IPS-11a (cell line): ENCODE measurements around the gene MIOS.

ENCODE experiments used
- H3K4me3 ChIP-seq: one replicate; pipeline ENCODE4 v1.5.1; 2013; ENCODE audit warnings: low read depth, low read length, control low read depth

Gene MIOS

DNA sequence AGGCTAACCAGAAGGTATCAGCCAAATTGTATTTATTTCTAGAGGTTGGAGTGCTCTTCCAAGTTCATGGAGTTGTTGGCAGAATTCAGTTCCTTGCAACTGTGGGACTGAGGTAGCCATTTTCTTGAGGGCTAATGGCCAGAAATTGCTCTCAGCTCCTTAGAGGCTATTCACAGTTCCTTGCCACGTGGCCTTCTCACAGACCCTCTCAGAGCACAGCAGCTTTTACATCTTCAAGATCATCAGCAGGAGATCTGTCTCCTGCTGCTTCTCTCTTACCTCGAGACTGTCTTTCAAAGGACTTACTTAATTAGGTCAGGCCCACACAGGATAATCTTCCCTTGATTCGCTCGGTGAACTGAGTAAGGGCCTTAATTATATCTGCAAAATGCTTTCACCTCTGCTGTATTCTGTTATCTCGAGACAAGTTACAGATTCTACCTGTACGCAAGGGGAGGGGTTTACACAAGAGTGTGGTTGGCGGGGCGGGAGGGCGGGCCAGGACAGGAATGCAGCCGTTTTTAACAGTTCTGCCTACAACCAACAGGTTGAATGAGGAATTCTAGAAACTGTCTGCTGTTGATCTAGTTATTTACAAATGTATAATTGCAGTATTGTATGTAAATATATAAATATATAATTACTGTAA is 15.0 kb downstream of the MIOS start:
- H3K4me3 ChIP-seq = no peak overlapping the region

DNA sequence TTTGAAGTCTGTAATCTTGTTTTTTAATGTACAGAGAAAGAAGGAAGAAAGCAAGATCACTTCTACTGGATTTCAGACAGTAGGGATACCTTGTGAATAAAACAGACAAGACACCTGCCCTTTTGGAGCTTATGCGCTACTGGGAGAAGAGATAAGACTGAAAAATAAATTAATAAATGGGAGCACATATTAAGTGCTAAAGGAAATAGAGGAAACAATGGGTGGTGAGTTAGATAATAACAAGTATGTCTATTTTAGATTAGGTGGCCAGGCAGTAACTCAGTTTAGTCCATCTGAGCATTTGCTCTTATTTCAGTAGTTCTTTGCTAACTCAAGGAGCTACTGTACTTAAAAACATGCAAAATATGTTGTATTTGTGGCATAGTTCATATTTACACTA is 15.9 kb downstream of the MIOS start:
- no peak overlapping the region for H3K4me3 ChIP-seq

DNA sequence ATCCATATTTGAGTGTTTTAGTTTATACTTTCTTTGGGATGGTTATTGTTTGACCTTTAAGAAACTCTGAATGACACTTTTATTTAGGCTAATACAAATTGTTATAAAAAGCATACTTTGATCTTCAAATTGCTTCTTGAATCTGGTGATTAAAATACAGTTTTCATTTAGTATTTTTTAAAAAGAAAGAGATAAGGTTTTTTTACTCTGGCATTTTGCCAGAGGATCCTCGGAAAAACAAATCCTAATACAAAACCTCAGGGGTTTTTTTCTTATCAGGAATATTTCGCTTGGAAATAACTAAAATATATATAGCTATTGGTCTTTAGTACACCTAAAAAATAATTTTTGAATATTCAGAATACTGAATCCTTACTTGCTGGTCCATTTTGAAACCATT is 17.0 kb downstream of the MIOS start:
- H3K4me3 ChIP-seq = no peak overlapping the region

DNA sequence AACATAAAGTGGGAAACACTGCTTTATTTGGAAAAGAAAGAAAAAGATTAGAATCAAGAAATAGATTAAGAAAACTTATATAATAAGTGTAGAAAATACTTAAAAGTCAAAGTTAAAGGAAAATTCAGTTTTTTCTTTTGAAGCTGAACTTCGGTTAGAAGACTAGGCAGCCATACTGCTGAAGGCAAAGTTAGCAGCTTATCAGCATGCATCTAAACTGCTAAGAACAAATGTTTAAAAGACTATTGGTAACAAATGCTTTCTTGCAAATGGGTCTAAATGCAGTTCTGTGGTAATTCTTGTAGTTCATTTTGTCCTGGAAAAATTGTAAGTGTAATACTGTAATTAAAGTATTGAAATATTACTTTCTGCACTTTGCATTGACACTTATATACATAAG is 18.0 kb downstream of the MIOS start:
- H3K4me3 ChIP-seq = no peak overlapping the region

DNA sequence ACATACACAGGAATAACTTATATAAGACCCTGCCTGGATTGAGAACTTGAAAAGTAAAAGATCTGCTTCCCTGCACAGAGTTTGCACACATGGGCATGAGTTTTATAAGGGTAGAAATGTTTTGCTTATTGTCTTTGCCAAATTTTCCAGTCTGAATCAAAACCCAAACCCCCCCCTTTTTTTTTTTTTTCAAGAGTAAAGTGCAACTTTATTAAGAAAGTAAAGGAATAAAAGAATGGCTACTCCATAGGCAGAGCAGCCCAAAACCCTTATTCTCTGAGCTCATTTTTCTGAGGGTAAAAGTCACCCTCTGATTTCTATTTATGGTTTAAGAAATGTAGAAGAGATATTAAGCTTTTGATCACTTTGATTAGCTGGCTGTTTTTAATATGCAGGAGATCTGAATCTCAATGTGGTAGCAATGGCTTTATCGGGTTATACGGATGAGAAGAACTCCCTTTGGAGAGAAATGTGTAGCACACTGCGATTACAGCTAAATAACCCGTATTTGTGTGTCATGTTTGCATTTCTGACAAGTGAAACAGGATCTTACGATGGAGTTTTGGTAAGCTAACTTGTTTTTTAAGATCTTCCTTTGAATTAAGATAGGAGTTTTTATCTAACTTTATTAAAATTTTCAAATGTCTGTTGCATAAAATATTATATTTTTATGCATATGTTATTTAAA is 18.7 kb downstream of the MIOS start:
- no peak overlapping the region for H3K4me3 ChIP-seq

DNA sequence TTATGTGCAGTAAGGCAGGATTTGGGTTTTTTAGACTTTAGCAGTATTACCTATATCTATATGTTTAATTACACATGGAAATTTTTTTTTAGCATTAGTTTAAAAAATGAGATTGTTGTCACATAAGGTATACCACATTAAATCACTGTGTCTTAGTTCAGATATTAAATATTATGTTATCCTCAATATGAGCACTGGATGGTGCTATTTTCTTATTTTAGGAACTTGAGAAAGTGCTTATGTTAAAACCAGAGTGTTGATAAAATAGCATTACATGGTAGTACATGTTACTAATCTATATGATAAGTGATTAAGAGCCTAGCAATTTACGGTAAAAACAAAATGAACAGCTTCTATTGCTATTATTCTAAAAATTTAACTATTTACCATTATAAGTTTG is 28.8 kb downstream of the MIOS start:
- H3K4me3 ChIP-seq = no peak overlapping the region

DNA sequence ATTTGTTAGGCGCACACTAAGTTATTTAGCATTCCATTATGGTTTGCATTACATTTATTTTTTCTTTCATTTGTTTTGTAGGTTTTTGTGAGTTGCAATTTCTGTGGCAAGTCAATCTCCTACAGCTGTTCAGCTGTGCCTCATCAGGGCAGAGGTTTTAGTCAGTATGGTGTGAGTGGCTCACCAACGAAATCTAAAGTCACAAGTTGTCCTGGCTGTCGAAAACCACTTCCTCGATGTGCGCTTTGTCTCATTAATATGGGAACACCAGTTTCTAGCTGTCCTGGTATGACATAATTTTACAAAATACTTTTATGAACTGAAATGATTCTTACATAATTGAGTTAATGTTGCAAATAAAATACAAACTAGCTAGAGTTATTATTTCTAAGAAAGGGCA is 29.5 kb downstream of the MIOS start:
- H3K4me3 ChIP-seq = no peak overlapping the region

DNA sequence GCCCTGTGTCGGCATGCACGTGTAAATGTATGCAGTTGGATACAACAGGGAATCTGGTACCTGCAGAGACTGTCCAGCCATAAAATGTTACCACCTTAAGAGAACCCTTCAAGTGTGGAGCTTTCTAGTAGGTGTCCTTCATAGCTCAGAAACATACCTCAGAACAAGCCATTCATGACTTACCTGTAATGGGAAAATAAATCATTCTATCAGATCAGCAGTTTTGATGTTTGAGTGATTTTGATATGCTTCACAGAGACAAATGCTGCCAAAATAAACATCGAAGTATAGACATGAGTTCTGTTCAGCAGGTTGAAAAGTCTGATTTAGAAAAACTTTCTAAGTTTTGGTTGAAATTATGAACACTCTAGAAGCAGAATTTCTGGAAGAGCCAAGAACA is 40.3 kb downstream of the MIOS start:
- no peak overlapping the region for H3K4me3 ChIP-seq

DNA sequence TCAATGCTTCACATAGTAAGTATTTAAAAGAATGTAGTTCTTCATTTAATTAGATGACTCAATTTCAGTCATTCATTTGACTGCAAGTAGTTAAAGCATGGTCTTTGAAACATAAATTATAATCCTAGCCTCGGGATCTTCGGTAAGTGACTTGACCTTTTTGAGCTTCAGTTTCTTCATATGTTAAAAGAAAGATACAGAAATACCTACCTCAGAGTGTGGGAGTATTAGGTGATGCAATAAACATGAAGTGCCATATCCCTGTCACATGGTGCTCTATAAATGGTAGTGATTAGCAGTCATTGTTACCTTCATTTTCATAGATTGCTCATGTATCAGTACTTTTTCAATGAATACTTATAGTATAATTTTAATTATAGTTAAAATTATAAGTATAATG is 42.6 kb downstream of the MIOS start:
- H3K4me3 ChIP-seq = no peak overlapping the region

DNA sequence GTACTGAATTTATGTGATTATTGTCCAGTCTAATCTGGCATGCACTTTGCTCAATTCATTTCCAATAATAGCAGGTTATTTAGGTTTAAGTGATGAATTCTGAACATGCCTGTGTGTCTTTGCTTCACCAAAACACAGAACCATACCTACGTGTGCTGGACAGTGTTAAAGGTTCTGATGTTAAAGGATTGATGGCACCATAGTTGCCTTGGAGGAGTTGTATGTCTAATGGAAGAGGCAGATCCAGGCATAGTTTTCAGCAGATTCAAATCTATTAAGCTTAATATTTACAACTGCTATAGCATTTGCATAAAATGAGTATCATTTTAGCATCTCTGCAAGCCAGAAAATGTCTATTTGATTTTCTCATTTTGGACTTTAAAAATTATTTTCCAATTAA is 45.8 kb downstream of the MIOS start:
- H3K4me3 ChIP-seq = no peak overlapping the region

DNA sequence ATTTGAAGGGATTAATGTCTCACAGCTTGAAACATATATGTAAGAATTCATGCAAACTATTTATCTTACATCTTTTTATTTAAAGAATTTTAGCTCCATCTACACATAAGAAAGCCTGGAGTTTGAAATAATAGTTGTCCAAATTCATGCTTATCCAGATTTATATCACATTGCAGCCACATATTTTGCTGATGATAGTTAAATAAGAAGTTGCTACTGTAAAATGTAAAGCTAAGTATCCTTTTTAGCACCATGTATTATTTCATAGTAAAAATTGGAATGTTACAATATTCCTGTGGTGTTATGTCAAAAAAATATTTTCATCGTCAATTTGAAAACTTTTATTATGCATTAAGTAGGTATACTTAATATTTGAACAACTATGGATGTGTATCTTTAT is 46.5 kb downstream of the MIOS start:
- H3K4me3 ChIP-seq = no peak overlapping the region

DNA sequence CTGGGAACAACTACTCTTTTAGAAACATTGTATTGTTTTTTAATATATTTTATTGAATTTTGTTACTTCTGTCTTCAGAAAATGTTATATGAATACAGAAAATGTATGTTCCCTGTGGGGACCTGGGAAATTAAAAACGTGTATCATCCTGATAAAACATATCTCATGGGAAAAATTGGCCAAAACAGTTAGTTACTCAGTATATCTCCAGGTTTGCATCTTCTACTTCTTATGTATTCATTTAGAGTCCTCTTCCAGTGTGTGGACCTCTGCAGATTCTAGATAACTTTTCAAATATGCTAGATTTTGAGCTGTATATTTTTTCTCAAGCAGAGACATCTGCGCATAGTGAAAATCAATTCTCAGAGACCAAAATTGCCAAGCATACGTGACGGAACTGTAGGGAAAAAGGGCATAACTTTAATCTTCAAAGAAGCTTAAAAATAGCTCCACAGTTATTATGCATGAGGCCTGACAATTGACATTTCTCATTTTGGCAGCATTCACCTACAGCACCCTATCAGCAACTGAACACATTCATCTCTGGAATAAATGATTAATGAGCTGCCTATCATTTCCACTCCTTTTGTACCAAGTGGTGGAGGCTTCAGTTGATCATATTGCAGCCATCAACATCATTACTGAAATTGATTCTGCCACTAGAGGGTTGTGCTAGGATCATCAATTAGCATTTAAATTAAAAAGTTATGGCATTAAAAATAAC is 47.5 kb downstream of the MIOS start:
- no peak overlapping the region for H3K4me3 ChIP-seq

DNA sequence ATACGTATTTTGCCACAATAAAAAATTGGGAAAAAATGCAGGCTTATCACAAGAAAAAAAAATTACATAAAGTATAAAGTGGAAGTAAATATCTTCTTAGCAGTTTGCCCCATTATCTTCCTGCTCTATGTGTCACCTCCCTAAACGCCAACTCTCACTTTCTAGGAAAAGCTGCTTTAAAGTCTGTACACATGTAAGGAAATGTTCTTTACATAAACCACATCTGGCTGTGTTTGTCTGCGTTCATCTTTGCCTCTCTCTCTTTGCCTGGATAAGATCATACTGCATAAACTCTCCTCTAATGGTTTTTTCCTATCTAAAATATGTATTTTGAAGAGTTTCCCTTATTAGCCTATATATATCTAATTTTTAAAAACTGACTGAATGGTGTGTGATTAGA is 50.9 kb downstream of the MIOS start:
- H3K4me3 ChIP-seq = no peak overlapping the region

DNA sequence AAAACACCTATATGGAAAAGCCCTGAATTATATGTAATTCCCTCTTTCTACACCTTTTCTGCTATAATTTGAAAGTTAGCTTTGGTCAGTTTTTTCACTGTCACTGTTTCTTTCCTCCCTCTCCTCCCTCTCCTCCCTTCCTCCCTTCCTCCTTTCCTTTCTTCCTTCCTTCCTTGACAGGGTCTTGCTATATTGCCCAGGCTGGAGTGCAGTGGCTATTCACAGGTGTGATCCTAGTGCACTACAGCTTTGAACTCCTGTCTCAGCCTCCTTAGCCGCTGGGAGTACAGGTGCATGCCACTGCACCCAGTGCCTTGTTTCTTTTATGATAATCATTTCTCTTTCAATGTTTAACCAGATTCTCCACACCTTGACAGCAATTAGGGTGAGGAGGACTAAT is 51.7 kb downstream of the MIOS start:
- H3K4me3 ChIP-seq = no peak overlapping the region

DNA sequence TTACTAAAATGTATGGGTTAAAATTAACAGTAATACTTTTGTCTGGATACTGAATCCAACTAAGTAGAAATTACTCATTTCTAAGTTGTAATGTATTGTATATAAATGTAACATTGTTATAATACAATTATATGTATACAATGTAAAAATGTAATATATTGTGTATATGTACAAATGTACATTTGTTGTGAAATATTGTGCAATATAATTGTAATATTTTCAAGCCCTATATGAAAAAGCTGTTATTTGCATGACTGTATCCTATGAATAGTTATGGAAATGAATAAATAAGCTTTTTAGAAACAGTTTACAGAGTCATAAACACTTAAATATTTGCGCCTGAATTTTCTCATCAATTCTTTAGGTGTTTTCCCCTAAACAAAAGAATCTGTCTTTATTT is 53.6 kb downstream of the MIOS start:
- no peak overlapping the region for H3K4me3 ChIP-seq

DNA sequence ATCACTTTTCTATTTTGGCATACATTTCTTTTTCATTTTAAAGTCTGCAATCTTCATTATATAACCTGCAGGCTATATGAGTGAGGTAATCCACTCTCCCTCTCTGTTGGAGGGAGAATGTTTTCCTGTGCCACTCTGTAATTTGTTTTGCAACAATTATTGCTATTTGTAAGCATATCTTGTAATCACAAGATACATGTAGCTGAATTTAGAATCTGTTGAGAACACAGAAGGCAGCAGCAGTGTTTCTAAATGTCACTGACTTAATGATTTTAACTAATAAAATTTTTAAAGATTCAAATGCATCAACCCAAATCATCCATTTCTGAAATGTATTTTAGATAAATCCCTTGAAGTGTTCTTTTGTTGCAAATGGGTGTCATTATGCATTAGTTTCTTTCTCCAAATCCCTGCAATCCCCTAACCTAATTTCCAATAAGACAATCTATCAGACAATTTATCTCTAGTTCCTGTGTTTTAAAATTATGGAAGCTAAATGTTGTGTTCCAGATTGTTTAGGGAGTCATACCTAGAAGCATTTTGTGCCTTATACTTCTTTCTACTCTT is 54.0 kb downstream of the MIOS start:
- no peak overlapping the region for H3K4me3 ChIP-seq

DNA sequence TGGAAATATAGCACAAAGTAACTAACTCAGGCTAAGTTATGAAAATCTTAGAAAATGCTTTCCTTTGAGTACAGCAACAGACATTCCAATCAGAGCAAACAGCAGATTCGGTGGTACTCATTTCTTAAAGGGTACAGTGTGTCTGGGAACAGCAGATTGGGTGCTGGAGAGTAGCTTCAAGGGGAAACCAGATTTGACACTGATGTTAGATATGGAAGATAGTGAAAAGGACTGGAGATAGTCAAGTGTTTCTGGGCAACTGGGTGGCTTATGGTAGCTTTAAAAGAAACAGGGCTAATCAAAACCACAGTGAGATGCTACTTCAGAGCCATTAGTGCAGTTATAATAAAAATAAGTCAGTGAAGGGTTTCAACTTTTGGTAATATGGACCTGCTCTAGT is 61.8 kb downstream of the MIOS start:
- H3K4me3 ChIP-seq = no peak overlapping the region

DNA sequence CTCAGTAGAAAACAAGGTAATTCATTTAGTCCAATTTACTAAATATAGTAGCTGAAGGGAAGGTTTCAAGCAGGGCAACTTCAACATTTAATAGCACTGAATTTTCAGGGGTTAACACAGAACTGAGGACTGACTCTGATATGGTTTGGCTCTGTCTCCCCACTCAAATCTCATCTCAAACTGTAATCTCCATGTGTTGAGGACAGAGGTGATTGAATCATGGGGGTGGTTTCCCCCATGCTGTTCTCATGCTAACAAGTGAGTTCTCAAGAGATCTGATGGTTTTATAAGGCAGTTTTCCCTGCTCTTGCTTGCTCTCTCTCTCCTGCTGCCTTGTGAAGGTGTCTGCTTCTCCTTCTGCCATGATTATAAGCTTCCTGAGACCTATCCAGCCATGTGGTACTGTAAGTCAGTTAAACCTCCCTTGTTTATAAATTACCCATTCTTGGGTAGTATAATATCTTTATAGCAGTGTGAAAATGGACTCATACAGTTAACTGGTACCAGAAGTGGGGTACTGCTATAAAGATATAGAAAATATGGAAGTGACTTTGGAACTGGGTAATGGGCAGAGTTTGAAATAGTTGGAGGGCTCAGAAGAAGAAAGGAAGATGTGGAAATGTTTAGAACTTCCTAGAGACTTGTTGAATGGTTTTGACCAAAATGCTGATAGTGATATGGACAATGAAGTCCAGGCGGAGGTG is 64.1 kb downstream of the MIOS start:
- no peak overlapping the region for H3K4me3 ChIP-seq

DNA sequence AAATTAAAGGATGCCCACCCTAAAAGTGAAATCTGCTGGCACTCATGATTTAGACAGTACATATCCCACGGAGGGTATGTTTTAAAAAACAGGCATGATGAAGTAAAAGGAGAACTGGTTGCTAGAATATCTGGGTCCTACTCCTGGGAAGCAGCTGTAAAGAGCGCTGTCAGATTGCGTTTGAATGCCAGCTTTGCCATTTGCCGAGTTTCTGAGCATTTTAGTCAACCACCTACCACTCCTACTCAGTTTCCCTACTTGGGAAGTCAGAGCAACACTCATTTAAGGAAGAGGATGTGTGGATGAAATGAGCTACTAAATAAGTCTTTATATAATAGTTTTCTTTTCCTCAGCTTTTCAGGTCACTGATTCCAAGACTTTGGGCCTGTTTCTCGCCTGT is 72.7 kb downstream of the MIOS start:
- peak overlapping the region; percentile 94 for H3K4me3 ChIP-seq

DNA sequence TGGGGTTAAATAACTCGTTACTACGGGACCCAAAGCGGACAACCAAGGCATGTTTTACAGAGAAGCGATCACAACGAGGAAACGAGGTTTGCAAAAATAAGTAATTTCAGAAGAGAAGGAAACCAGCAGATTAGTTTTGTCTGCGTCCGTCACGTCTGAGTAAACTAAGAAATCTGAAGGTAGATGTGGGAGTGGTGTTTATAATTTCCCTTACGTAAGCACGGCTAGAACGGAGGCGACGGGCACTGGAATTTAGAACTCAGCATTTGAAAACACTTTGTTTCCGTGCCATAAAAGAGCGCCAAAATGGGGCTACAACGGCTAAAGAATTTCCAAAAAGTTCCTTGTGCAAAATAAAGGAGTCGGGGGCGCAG is 73.2 kb downstream of the MIOS start:
- H3K4me3 ChIP-seq = peak overlapping the region; percentile 94
